IPS DF 6.9 (cell line): ENCODE results near the gene EFCC1.

Experiments used
- DNase-seq: peaks from one replicate; pipeline ENCODE4 v3.0.0-alpha.2; 2013; ENCODE audit warnings: low read depth, low spot score
- H3K27ac ChIP-seq: one replicate; pipeline ENCODE4 v1.5.1; 2013; ENCODE audit warnings: low read length, control low read depth
- H3K27me3 ChIP-seq: 2 replicates; pipeline ENCODE4 v1.6.1; 2013; ENCODE audit warnings: mild to moderate bottlenecking, low read length; ENCODE audit not compliant: control insufficient read depth, insufficient read depth
- H3K36me3 ChIP-seq: 2 replicates; pipeline ENCODE4 v1.6.1; 2013; ENCODE audit warnings: low read length; ENCODE audit not compliant: control insufficient read depth, insufficient read depth
- H3K4me1 ChIP-seq: 2 replicates; pipeline ENCODE4 v1.6.1; 2013; ENCODE audit warnings: low read length; ENCODE audit not compliant: control insufficient read depth, insufficient read depth
- H3K4me3 ChIP-seq: 2 replicates; pipeline ENCODE4 v1.5.1; 2013; ENCODE audit warnings: mild to moderate bottlenecking, low read length
- H3K9me3 ChIP-seq: 2 replicates; pipeline ENCODE4 v1.6.1; 2013; ENCODE audit warnings: low read length, inconsistent platforms; ENCODE audit not compliant: control insufficient read depth, insufficient read depth
- WGBS: extraction: QIAGEN DNeasy Blood & Tissue Kit; methylation state at CpG from one replicate; pipeline ENCODE4 v1.1.7; 2013; ENCODE audit warnings: mixed read lengths, missing lambda C conversion rate; ENCODE audit not compliant: insufficient read length, insufficient coverage; 5-methylcytosine and 5-hydroxymethylcytosine counted together

Gene EFCC1

DNA sequence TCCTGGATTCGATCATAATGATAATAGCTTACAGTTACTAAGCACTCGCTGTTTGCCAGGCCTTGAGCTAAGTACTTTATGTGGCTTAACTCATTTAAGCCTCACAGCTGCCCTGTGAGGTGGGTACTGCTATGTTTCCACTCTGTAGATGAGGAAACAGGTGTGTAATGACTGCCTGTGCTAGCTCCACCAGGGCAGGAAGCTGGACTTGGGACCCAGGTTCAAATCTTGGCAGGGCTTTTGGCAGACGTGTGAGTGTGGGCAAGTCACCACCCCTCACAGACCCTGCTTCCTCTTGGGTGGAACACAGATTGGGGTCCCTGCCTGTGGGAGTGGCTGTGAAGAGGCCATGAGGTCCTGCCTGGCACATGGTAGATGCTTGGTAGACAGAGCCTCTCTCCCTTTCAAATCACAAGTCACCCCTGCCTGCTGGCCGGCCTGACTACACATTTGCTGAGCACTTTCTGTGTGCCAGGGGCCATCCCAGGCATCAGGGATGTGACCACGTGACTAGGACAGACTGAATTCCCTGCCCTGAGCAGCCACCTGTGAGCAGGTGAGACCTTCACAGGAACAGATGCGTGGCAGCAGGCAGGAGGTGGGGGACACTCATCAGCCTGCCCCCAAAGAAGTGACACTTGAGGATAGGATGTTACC is 3.7 kb downstream of the EFCC1 start:
- H3K9me3 ChIP-seq: no peaks in the 10 kb centered on the region

DNA sequence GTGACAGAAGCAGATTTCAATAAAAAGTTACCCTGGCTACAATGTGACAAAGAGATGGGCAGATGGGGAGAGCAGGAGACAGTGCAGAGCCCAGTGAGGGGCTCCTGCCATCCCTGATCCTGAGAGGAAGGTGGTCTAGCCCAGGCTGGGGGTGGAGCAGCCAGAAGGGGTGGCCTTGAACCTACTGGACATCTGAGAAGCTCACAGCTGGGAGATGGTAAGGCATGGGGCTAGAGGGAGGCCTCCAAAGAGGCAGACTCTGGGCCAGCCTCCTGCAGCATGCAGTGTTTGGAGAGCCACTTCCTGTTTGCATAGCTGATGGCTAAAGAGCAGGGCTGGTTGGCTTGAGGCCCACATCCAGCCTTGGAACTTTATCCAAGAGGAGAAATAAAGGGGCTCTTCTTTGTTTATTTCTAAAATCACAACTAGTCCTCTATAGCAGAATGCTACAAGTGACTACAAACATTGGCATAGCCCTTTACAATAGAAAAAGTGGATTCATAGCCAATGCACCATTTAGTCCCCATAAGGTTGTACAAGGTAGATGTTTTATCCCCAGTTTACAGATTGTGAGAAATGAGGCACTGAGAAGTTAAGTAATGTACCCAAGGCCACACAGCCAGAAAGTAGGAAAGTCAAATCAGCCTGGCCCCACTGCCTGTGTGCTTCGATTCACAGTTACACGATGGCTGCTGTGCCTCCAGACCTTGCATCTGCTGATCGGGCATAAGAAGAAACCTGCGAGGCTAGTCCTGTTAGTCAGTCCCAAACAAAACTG is 4.6 kb downstream of the EFCC1 start:
- no peak for DNase-seq
- no peak overlapping the region for H3K4me3 ChIP-seq
- no peaks in the 10 kb centered on the region for H3K9me3 ChIP-seq
- no peaks in the 10 kb centered on the region for H3K36me3 ChIP-seq
- no peak overlapping the region for H3K27ac ChIP-seq
- H3K27me3 ChIP-seq: peaks cover 39% of the 10 kb centered on the region
- no CpG with 5 or more reads among the region's 4 CpGs for WGBS
- no peaks in the 10 kb centered on the region for H3K4me1 ChIP-seq

More for the DNA sequence above, 3.7 kb downstream of the EFCC1 start:
- H3K4me3 ChIP-seq: no peak overlapping the region
- no CpG with 5 or more reads among the region's 6 CpGs for WGBS
- peaks cover 48% of the 10 kb centered on the region for H3K27me3 ChIP-seq
- H3K36me3 ChIP-seq: no peaks in the 10 kb centered on the region
- H3K27ac ChIP-seq: no peak overlapping the region
- DNase-seq: no peak
- H3K4me1 ChIP-seq: no peaks in the 10 kb centered on the region

DNA sequence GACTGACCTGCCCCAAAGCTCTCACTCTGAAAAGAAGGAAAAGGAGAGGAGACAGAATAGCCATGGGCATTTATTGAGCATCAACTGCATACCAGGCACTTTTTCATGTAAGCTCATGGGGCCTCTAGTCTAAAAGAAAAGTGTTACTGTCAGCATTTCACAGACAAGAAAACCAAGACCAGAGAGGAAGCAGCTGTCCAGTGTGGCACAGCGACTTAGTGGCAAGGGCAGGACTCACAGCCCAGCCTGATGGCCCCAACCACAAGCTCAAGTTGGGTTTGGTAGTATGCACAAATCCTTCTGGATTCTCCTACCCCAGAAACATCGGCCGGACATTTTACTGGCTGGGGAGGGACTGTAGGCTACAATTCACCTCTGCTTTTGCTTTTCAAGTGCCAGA is 5.8 kb downstream of the EFCC1 start:
- no peaks in the 10 kb centered on the region for H3K36me3 ChIP-seq
- no peak for DNase-seq
- H3K4me3 ChIP-seq: no peak overlapping the region
- H3K27ac ChIP-seq: no peak overlapping the region
- no peaks in the 10 kb centered on the region for H3K9me3 ChIP-seq
- H3K27me3 ChIP-seq: peaks cover 27% of the 10 kb centered on the region
- no peaks in the 10 kb centered on the region for H3K4me1 ChIP-seq
- WGBS: no CpG with 5 or more reads among the region's 3 CpGs

DNA sequence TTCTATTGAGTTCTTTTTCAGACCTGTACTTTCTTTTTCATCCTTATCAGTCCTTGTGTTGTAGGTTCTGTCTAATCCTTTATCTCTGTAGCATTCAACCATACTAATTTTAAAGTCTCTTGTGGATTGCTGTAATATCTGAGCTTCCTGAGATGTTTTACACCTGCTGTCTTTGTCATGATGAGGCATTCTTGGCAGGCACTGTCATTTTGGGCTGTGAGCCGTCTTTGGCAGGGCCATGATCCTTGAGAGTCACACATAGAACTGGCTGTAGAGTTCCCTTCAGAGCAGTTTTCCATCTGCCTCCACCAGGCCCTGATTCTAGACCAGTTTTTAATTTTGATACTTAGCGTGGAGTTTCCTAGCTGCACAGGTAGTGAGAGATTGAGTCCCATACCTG is 6.7 kb downstream of the EFCC1 start:
- no peak overlapping the region for H3K27ac ChIP-seq
- H3K27me3 ChIP-seq: peaks cover 19% of the 10 kb centered on the region
- H3K4me1 ChIP-seq: no peaks in the 10 kb centered on the region
- no peak overlapping the region for H3K4me3 ChIP-seq
- H3K36me3 ChIP-seq: no peaks in the 10 kb centered on the region
- WGBS: no CpG with 5 or more reads among the region's 2 CpGs
- DNase-seq: no peak
- no peaks in the 10 kb centered on the region for H3K9me3 ChIP-seq

DNA sequence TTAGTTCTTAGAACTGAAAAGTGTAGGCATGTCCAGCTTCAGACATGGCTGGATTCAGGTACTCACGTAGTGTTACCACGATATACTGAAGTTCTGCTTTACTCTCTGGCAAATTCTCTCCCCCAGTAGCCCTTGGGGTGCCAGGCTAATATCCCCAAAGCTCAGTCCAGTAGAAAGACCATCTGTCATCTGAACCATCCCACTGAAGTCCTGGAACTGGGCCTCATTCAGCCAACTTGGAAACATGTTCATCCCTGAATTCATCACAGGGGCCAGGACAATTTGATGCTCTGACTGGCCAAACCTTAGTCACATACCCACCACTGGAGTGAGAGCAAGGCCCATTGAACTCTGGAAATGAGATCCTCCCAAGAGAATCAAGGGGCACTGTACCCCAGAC is 8.2 kb downstream of the EFCC1 start:
- H3K4me1 ChIP-seq: no peaks in the 10 kb centered on the region
- H3K27ac ChIP-seq: no peak overlapping the region
- no CpG with 5 or more reads among the region's 2 CpGs for WGBS
- no peaks in the 10 kb centered on the region for H3K36me3 ChIP-seq
- peaks cover 7% of the 10 kb centered on the region; the same call in 1 of the 2 replicates for H3K27me3 ChIP-seq
- no peaks in the 10 kb centered on the region for H3K9me3 ChIP-seq
- no peak for DNase-seq
- no peak overlapping the region for H3K4me3 ChIP-seq

DNA sequence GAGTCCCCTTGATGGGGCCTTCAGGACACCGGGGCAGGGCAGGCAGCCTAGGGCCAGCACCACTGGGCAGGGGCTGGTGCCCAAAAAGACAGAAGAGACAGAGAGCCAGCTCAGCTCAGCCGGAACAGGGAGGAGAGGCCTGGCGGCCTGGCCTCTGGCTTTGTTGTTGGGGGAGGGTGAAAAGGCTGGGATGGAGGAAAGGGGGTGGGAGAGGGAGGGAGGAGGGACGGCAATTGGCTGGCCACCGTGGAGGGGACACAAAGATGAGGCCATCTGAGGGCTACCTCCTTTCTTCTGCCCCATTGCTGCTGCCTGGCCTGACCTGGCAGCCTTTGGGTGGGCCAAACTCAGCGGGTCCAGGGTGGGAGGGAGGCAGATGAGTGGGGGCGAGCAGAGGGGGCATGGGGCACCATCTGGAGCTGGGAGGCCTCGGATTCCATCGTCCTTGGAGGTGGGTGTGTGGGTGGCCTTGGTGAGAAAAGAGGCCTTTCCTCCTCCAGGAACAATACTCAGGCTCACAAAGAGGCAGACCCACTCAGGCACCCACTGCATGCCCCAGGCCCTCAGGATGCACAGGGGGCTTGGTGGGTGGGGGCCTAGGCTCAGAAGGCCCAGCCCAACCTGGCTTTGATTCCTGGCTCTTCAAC is 9.3 kb downstream of the EFCC1 start:
- WGBS: no CpG with 5 or more reads among the region's 9 CpGs
- Histone ChIP-seq H3K36me3 (no peaks in the 10 kb centered on the region), H3K4me3 (no peak overlapping the region), H3K9me3 (no peaks in the 10 kb centered on the region), H3K27me3 (no peaks in the 10 kb centered on the region), H3K27ac (no peak overlapping the region), H3K4me1 (no peaks in the 10 kb centered on the region)
- no peak for DNase-seq

DNA sequence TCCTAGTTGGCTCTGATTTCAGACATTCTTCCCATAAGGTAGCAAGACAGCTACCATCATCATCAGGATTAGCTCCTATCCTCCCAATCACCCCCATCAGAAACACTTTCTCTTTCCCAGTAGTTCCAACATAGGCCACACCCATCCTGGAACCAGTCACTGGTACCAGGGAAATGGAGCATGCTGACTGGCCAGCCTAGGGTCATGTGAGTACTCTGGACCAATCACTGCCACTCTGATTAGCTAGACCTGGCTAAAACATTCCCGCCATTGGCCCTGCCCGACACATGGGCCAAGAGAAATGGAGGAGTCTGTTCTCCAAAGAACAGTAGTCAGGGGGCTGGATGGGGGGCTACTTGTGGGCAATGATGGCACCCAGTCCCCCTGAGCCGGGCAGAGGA is 12.4 kb downstream of the EFCC1 start:
- DNase-seq: no peak
- no peak overlapping the region for H3K27ac ChIP-seq
- no CpG with 5 or more reads among the region's 3 CpGs for WGBS
- H3K36me3 ChIP-seq: no peaks in the 10 kb centered on the region
- H3K4me1 ChIP-seq: no peaks in the 10 kb centered on the region
- H3K4me3 ChIP-seq: no peak overlapping the region
- no peaks in the 10 kb centered on the region for H3K9me3 ChIP-seq
- no peaks in the 10 kb centered on the region for H3K27me3 ChIP-seq

DNA sequence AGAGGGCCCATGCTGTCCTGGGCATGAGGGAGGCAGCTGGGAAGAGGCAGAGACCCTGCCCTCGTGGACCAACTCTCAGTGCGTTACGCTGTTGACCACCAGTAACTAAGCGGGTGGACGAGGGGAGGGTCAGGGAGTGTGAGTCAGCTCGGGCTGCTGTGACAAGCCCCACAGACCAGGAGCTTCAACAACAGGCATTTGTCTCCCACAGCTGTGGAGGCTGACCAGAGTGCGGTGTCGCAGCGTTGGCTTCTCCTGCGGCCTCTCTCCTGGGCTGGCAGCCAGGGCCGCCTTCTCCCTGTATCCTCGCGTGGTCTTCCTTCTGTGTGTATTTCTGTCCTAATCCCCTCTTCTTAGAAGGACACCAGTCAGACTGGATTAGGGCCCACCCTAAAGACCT is 13.0 kb downstream of the EFCC1 start:
- Histone ChIP-seq H3K27me3 (no peaks in the 10 kb centered on the region), H3K36me3 (no peaks in the 10 kb centered on the region), H3K4me1 (no peaks in the 10 kb centered on the region), H3K9me3 (no peaks in the 10 kb centered on the region), H3K4me3 (no peak overlapping the region), H3K27ac (no peak overlapping the region)
- no CpG with 5 or more reads among the region's 13 CpGs for WGBS
- no peak for DNase-seq

DNA sequence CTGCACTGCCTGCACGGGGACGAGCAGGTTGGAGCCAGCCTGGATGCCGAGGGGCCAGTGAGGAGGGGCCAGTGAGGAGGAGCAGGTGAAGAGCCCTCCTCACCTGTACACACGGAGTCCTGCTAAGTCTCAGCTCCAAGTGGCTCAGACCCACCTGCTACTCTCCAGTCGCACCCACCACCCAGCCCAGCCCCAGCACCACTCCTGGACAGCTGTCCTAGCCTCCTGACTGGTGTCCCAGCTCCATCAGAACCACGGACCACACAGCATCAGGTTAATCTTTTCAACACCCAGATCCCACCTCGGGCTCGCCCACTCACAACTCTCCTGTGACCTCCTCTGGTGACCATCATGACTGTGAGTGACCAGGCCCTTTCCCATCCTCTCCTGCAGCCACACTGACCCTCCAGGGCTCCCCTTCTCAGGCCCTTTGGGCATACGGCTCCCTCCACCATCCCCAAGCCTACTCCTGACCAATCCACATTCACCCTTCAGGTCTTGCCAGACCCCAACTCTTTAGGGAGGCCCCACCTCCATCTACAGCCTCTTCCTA is 13.8 kb downstream of the EFCC1 start:
- no peak overlapping the region for H3K27ac ChIP-seq
- WGBS: no CpG with 5 or more reads among the region's 9 CpGs
- no peaks in the 10 kb centered on the region for H3K36me3 ChIP-seq
- no peaks in the 10 kb centered on the region for H3K27me3 ChIP-seq
- H3K9me3 ChIP-seq: no peaks in the 10 kb centered on the region
- DNase-seq: no peak
- no peaks in the 10 kb centered on the region for H3K4me1 ChIP-seq
- no peak overlapping the region for H3K4me3 ChIP-seq

DNA sequence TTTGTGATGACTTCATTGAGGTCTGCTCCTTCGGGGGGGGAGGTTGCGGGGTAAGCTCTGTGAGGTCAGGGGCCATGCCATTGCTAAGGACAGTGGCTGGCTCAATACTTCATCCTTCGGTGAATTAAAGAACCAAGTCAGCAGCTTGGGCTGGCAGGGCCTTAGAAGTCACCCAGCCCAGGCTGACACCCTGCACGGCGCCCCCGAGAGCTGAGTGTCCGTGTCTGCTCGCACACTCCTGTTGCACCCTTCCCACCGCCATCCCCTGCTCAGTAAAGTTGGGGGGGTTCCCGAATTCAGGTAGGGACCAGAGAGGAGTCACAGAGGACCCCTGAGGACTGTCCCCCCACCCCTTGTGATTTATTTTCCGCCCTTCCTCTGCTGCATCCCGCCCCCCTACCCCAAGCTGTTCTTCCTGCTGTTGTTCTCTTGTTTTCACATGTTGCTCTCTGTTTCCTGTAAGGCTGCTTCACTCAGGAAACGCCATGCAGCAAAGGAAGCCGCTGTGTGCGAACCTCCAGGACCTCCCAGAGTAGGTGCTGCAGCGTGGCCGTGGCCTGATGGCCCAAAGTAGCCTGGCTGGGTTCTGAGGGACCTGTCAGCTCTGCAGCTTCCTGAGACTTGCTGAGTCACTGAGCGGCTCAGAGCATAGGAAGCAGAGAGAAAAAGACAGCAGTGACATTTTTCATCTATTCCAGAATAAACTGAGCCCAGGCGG is 14.4 kb downstream of the EFCC1 start:
- Histone ChIP-seq H3K9me3 (no peaks in the 10 kb centered on the region), H3K4me1 (no peaks in the 10 kb centered on the region), H3K4me3 (no peak overlapping the region), H3K36me3 (no peaks in the 10 kb centered on the region), H3K27ac (no peak overlapping the region), H3K27me3 (no peaks in the 10 kb centered on the region)
- no CpG with 5 or more reads among the region's 19 CpGs for WGBS
- DNase-seq: no peak
